ENCODE results near the gene DBH.

Gene DBH

GRCh38 chr9:133685653-133686609 is 49.8 kb downstream of the DBH start:
- no peak overlapping the region for H2AFZ ChIP-seq (ENCODE audit: low read depth, low read length, severe bottlenecking)
- no peaks in the 10 kb centered on the region for H4K20me1 ChIP-seq (ENCODE audit: low read depth, low read length)
- no peaks in the 10 kb centered on the region for H3F3A ChIP-seq (ENCODE audit: insufficient read depth)
- H3K4me3 ChIP-seq (ENCODE audit: insufficient read depth, low read length, poor library complexity, severe bottlenecking): no peak overlapping the region
- H3K9me3 ChIP-seq (ENCODE audit: insufficient read depth, low read length): no peaks in the 10 kb centered on the region
- TF ChIP-seq CTCF (IDR thresholded peaks at IDR 0.05; ENCODE audit: insufficient read depth, low read length, poor library complexity, severe bottlenecking) (no peak), EZH2phosphoT487 (conservative IDR thresholded peaks at IDR 0.05; ENCODE audit: low read length) (no peak)
- H3K9me2 ChIP-seq (replicated peaks; ENCODE audit: insufficient read depth, low read length): no peaks in the 10 kb centered on the region
- no peak overlapping the region for H3K4me2 ChIP-seq (ENCODE audit: low read depth, low read length, poor library complexity, severe bottlenecking)
- no peak overlapping the region for H3K27ac ChIP-seq (ENCODE audit: low read depth, low read length)
- H3K9ac ChIP-seq (ENCODE audit: low read length): no peak overlapping the region
- no peaks in the 10 kb centered on the region for H3K36me3 ChIP-seq (ENCODE audit: low read length)
- no peaks in the 10 kb centered on the region for H3K27me3 ChIP-seq (ENCODE audit: low read length)
- H3K79me2 ChIP-seq (ENCODE audit: insufficient read depth, low read length): no peaks in the 10 kb centered on the region

- Histone ChIP-seq H2AFZ (ENCODE audit: low read depth, low read length, severe bottlenecking) (no peak overlapping the region), H3K4me2 (ENCODE audit: low read depth, low read length, poor library complexity, severe bottlenecking) (no peak overlapping the region), H3K36me3 (ENCODE audit: low read length) (no peaks in the 10 kb centered on the region), H3K4me3 (ENCODE audit: insufficient read depth, low read length, poor library complexity, severe bottlenecking) (no peak overlapping the region), H3K9me3 (ENCODE audit: insufficient read depth, low read length) (no peaks in the 10 kb centered on the region), H3K9ac (ENCODE audit: low read length) (no peak overlapping the region), H3K9me2 (replicated peaks; ENCODE audit: insufficient read depth, low read length) (no peaks in the 10 kb centered on the region), H4K20me1 (ENCODE audit: low read depth, low read length) (no peaks in the 10 kb centered on the region), H3K79me2 (ENCODE audit: insufficient read depth, low read length) (no peaks in the 10 kb centered on the region), H3K27ac (ENCODE audit: low read depth, low read length) (no peak overlapping the region), H3F3A (ENCODE audit: insufficient read depth) (no peaks in the 10 kb centered on the region), H3K27me3 (ENCODE audit: low read length) (no peaks in the 10 kb centered on the region)
- TF ChIP-seq EZH2phosphoT487 (conservative IDR thresholded peaks at IDR 0.05; ENCODE audit: low read length): no peak
- TF ChIP-seq CTCF (IDR thresholded peaks at IDR 0.05; ENCODE audit: insufficient read depth, low read length, poor library complexity, severe bottlenecking): no peak
Observed at GRCh38 chr9:133686642-133687575, 50.7 kb downstream of the DBH start.

- H3K9ac ChIP-seq (ENCODE audit: low read length): no peak overlapping the region
- H3K79me2 ChIP-seq (ENCODE audit: insufficient read depth, low read length): no peaks in the 10 kb centered on the region
- no peak overlapping the region for H3K27ac ChIP-seq (ENCODE audit: low read depth, low read length)
- no peaks in the 10 kb centered on the region for H4K20me1 ChIP-seq (ENCODE audit: low read depth, low read length)
- no peak overlapping the region for H3K4me3 ChIP-seq (ENCODE audit: insufficient read depth, low read length, poor library complexity, severe bottlenecking)
- H3K9me3 ChIP-seq (ENCODE audit: insufficient read depth, low read length): no peaks in the 10 kb centered on the region
- H3K36me3 ChIP-seq (ENCODE audit: low read length): no peaks in the 10 kb centered on the region
- H3K27me3 ChIP-seq (ENCODE audit: low read length): no peaks in the 10 kb centered on the region
- TF ChIP-seq EZH2phosphoT487 (conservative IDR thresholded peaks at IDR 0.05; ENCODE audit: low read length): no peak
- no peak for TF ChIP-seq CTCF (IDR thresholded peaks at IDR 0.05; ENCODE audit: insufficient read depth, low read length, poor library complexity, severe bottlenecking)
- no peaks in the 10 kb centered on the region for H3K9me2 ChIP-seq (replicated peaks; ENCODE audit: insufficient read depth, low read length)
- H3K4me2 ChIP-seq (ENCODE audit: low read depth, low read length, poor library complexity, severe bottlenecking): no peak overlapping the region
- H3F3A ChIP-seq (ENCODE audit: insufficient read depth): no peaks in the 10 kb centered on the region
- no peak overlapping the region for H2AFZ ChIP-seq (ENCODE audit: low read depth, low read length, severe bottlenecking)
Observed at GRCh38 chr9:133687856-133688761, 51.9 kb downstream of the DBH start.
